Left lung (tissue), 10 donors: ENCODE data around the gene TNFSF13B. TPM values are rescaled to one million over a fixed set of nuclear protein-coding genes. Genes with fewer than 3 reads are reported as not detected.

Source experiments
- ATAC-seq: fragments of 200-7000 bp; cut with Tn5 transposase; one replicate; pipeline ENCODE4 v1.9.1; 2020; ENCODE audit warnings: moderate library complexity
- DNase-seq, 4 donors: peaks; one replicate each; pipeline ENCODE4 v3.0.0-alpha.2; 2013 to 2020
- H3K27ac ChIP-seq, 2 donors: fragments of 200-600 bp; sonication (generic) in 1 of 2; one replicate each; pipeline versions ENCODE4 v1.5.0 to v1.8.0; 2020 to 2021
- H3K27me3 ChIP-seq, 2 donors: fragments of 200-600 bp; sonication (generic) in 1 of 2; one replicate each; pipeline versions ENCODE4 v1.5.0 to v1.8.0; 2020 to 2021
- H3K36me3 ChIP-seq, 2 donors: fragments of 200-600 bp; sonication (generic) in 1 of 2; one replicate each; pipeline versions ENCODE4 v1.5.0 to v1.8.0; 2020 to 2021
- H3K4me1 ChIP-seq, 2 donors: fragments of 200-600 bp; one replicate each; pipeline ENCODE4 v1.8.0; 2021
- H3K4me3 ChIP-seq, 2 donors: fragments of 200-600 bp; sonication (generic) in 1 of 2; one replicate each; pipeline versions ENCODE4 v1.5.0 to v1.8.0; 2020 to 2021; ENCODE audit warnings: mild to moderate bottlenecking in 1 of 2
- H3K9me3 ChIP-seq, 2 donors: fragments of 200-600 bp; sonication (generic) in 1 of 2; one replicate each; pipeline versions ENCODE4 v1.5.0 to v1.8.0; 2020 to 2021
- CTCF ChIP-seq, 2 donors: fragments of 200-600 bp; sonication (generic) in 1 of 2; IDR thresholded peaks; one replicate each; pipeline versions ENCODE4 v1.5.0 to v1.8.0; 2021; ENCODE audit warnings: antibody characterized with exemption in 2 of 2
- intact Hi-C, 2 donors: fragments of 100-400 bp; cut with DNase I; formaldehyde crosslinking; loops; one replicate each; pipeline versions ENCODE4 v1.11.2 to v1.14.2; 2022
- polyA plus RNA-seq, 6 donors: library from polyadenylated mRNA; unstranded; fragments of 120-200 nt; gene quantifications; one replicate each; pipeline ENCODE4 v1.2.1, GENCODE V29; 2013; ENCODE audit not compliant: insufficient read length in 6 of 6
- total RNA-seq, 2 donors: library from RNA; stranded (reverse); fragmentation: NEBNext Ultra II Directional; extraction: Animal tissue kit (Norgen Biotek cat#: 25700); gene quantifications; one replicate each; pipeline ENCODE4 v1.2.1, GENCODE V29; 2021
- donor health status: DM: no; HTN: yes; CAD: no.
- donor health status: DM: no; HTN: no; CAD: no.

TNFSF13B gene
- total and polyA plus RNA-seq, 8 donors = 4.1 to 20.1 (median 7.5) TPM

DNA sequence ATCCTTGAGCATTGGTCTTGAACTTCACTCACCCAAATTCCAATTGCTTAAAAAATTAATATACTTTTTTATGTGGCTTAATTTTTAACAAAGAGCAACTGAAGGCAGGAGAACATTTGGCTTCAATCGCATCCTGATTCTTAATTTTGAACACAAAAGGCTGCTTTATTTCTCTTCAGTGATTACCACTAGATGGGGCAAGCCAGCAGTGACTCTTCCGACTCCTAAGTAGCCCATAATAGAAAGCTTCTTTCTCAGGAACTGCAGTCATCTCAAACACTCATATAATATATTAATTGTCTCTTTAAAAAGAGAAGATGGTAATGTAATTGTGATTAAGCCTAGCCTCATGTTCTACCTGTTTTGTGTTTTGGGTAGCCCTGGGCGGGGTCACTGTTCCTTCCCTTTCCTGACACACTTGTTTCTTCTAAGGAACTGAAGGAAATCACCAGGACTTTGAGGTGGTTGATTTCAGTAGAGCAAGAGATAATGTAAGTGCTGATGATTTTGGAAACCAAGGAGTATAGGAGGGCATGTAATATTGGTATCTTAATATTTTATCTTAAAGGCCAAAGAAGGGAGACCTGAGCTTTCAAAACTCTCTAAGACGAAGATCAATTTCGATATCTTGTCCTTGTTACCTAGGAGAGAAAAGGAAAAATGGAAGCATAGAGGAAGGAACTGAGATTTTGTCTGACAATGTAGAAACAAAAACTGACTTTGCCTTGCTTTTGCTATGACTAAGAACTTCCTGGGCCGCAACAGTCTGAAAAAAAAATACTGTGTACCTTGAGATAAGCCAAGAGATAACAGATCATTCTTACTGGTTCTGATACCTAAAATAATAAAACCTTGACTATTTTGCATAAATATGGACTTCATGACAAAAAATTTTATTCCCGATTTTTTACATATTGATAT lies 73.1 kb downstream of the TNFSF13B start:
- peak; percentile 84 for ATAC-seq
- Histone ChIP-seq H3K4me3 (no peak overlapping the region), H3K27me3 (no peaks in the 10 kb centered on the region), H3K9me3 (no peaks in the 10 kb centered on the region), H3K27ac (peak overlapping the region in 1 of 2 donors; percentile 24), H3K4me1 (peaks cover 0 to 16% of the 10 kb centered on the region in 2 donors), H3K36me3 (no peaks in the 10 kb centered on the region)
- peak; percentile 30 to 53 for TF ChIP-seq CTCF (IDR thresholded peaks at IDR 0.05)
- intact Hi-C loops = no loop called here
- DNase-seq = peak in 2 of 4 donors; percentile 12 to 45

GRCh38 chr13:108345016-108345415 lies 75.5 kb downstream of the TNFSF13B start:
- Histone ChIP-seq H3K4me1 (peaks cover 0 to 16% of the 10 kb centered on the region in 2 donors), H3K27me3 (no peaks in the 10 kb centered on the region), H3K4me3 (no peak overlapping the region), H3K36me3 (no peaks in the 10 kb centered on the region), H3K9me3 (no peaks in the 10 kb centered on the region), H3K27ac (no peak overlapping the region)
- no peak for TF ChIP-seq CTCF (IDR thresholded peaks at IDR 0.05)
- DNase-seq = peak in 1 of 4 donors; percentile 28
- intact Hi-C loops = no loop called here
- no peak for ATAC-seq

- H3K27ac ChIP-seq = no peak overlapping the region
- TF ChIP-seq CTCF (IDR thresholded peaks at IDR 0.05) = no peak
- intact Hi-C loops = no loop called here
- H3K4me1 ChIP-seq = peaks cover 0 to 16% of the 10 kb centered on the region in 2 donors
- no peaks in the 10 kb centered on the region for H3K9me3 ChIP-seq
- no peaks in the 10 kb centered on the region for H3K36me3 ChIP-seq
- no peak for ATAC-seq
- peak in 1 of 4 donors; percentile 41 for DNase-seq
- no peaks in the 10 kb centered on the region for H3K27me3 ChIP-seq
- H3K4me3 ChIP-seq = no peak overlapping the region
These were observed 76.9 kb downstream of the TNFSF13B start for GRCh38 chr13:108346376-108346775.

GRCh38 chr13:108349269-108349668 lies 79.8 kb downstream of the TNFSF13B start:
- no peak overlapping the region for H3K4me3 ChIP-seq
- TF ChIP-seq CTCF (IDR thresholded peaks at IDR 0.05) = no peak
- no peaks in the 10 kb centered on the region for H3K36me3 ChIP-seq
- H3K4me1 ChIP-seq = no peaks in the 10 kb centered on the region
- H3K27ac ChIP-seq = no peak overlapping the region
- H3K27me3 ChIP-seq = no peaks in the 10 kb centered on the region
- DNase-seq (no peak), ATAC-seq (no peak)
- intact Hi-C loops = no loop called here
- H3K9me3 ChIP-seq = no peaks in the 10 kb centered on the region

GRCh38 chr13:108350579-108350978 lies 81.1 kb downstream of the TNFSF13B start:
- Histone ChIP-seq H3K9me3 (no peaks in the 10 kb centered on the region), H3K4me3 (no peak overlapping the region), H3K36me3 (no peaks in the 10 kb centered on the region), H3K27ac (no peak overlapping the region), H3K4me1 (no peaks in the 10 kb centered on the region), H3K27me3 (no peaks in the 10 kb centered on the region)
- no peak for TF ChIP-seq CTCF (IDR thresholded peaks at IDR 0.05)
- DNase-seq (no peak), ATAC-seq (no peak)
- intact Hi-C loops = no loop called here
